Cardiac muscle cell (in vitro differentiated cells and primary cell): ENCODE measurements around the gene CSGALNACT2. TPM values are rescaled to one million over a fixed set of nuclear protein-coding genes. Genes with fewer than 3 reads are reported as not detected.
A peak's percentile ranks its signal among the peaks of the same experiment; 100 is the strongest.

Experiments
- DNase-seq, 2 donors: peaks; one replicate each; pipeline versions ENCODE4 v3.0.0 to v3.0.0-alpha.2; 2010 to 2017; ENCODE audit warnings: low read depth in 1 of 2, low spot score in 1 of 2
- H3K27ac ChIP-seq: fragments of 200-600 bp; sonication (generic); 2 replicates; pipeline ENCODE4 v1.5.1; 2016
- H3K27me3 ChIP-seq: fragments of 200-600 bp; sonication (generic); 2 replicates; pipeline ENCODE4 v1.6.0; 2016; ENCODE audit warnings: control low read depth
- H3K36me3 ChIP-seq: fragments of 200-600 bp; sonication (generic); 2 replicates; pipeline ENCODE4 v1.5.1; 2016; ENCODE audit warnings: control low read depth
- H3K4me1 ChIP-seq: fragments of 200-600 bp; sonication (generic); 2 replicates; pipeline ENCODE4 v1.8.1; 2017; ENCODE audit warnings: low read depth, mild to moderate bottlenecking, mixed run types
- H3K4me3 ChIP-seq: fragments of 200-600 bp; sonication (generic); 2 replicates; pipeline ENCODE4 v1.5.1; 2016; ENCODE audit warnings: mild to moderate bottlenecking
- H3K9me3 ChIP-seq: fragments of 200-600 bp; sonication (generic); 2 replicates; pipeline ENCODE4 v1.5.1; 2017; ENCODE audit warnings: low read depth, mild to moderate bottlenecking, control low read depth
- polyA plus RNA-seq: library from polyadenylated mRNA; unstranded; fragments of >200 nt; fragmentation: Nextera tagmentation; extraction: Ambion mirVana; gene quantifications from 2 replicates; pipeline ENCODE4 v1.2.1, GENCODE V29; 2016
- total RNA-seq: library from RNA; depleted of rRNA; stranded (reverse); fragments of >200 nt; gene quantifications from 2 replicates; pipeline ENCODE4 v1.2.3, GENCODE V29; 2016
- TF ChIP-seq, protein P1 (sequence below): IDR thresholded peaks from 2 replicates; pipeline ENCODE4 v1.5.1; 2012; ENCODE audit warnings: low read depth, mild to moderate bottlenecking, low read length

Gene CSGALNACT2
- total and polyA plus RNA-seq, 2 experiments from 2014 or later: 8.3 to 9.9 TPM

DNA sequence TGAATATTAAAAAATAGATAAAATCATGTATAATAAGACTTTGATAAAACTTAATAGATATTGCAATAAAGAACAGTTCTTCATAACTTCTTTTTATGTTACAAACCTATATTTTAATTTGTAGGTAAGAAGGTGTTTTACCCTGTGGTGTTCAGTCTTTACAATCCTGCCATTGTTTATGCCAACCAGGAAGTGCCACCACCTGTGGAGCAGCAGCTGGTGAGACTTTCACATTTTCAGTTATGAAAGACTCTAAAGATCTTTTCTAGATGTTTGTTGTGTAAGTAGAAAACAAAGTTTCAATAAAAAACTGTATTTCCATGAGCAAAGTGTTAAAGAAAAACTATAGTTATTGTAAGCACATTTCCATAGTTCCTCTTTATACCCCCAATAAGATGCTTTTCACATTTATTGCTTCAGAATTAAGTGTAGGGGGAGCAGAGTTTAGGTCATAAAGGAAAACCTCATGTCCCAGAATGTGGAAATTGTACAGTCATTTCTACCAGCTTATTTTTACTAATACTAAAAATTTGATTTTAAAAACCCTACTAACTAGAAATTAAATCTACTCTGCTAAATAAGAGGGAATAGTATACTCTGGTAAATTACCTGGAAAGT lies 28.7 kb downstream of the CSGALNACT2 start:
- H3K9me3 ChIP-seq: no peaks in the 10 kb centered on the region
- H3K4me3 ChIP-seq: no peak overlapping the region
- TF ChIP-seq, protein P1, sequence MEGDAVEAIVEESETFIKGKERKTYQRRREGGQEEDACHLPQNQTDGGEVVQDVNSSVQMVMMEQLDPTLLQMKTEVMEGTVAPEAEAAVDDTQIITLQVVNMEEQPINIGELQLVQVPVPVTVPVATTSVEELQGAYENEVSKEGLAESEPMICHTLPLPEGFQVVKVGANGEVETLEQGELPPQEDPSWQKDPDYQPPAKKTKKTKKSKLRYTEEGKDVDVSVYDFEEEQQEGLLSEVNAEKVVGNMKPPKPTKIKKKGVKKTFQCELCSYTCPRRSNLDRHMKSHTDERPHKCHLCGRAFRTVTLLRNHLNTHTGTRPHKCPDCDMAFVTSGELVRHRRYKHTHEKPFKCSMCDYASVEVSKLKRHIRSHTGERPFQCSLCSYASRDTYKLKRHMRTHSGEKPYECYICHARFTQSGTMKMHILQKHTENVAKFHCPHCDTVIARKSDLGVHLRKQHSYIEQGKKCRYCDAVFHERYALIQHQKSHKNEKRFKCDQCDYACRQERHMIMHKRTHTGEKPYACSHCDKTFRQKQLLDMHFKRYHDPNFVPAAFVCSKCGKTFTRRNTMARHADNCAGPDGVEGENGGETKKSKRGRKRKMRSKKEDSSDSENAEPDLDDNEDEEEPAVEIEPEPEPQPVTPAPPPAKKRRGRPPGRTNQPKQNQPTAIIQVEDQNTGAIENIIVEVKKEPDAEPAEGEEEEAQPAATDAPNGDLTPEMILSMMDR: no peak
- no peaks in the 10 kb centered on the region for H3K36me3 ChIP-seq
- H3K27ac ChIP-seq: no peak overlapping the region
- DNase-seq: no peak
- H3K4me1 ChIP-seq: peaks cover 14% of the 10 kb centered on the region
- H3K27me3 ChIP-seq: no peaks in the 10 kb centered on the region

DNA sequence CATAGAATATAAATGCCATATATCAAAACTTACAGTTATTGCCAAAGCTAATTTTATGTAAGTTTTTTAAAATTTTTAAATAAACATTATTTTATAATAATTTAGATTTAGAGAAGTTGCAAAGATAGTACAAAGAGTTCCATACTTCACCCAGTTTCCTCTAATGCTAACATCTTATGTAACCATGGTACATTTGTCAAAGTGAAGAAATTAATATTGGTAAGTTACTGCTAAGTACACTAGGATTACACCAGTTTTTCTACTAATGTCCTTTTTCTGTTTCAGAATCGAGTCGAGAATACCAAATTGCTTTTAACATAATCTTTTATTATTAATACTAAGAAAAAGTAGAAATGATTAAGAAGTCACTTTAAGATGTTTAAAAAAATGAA lies 29.2 kb downstream of the CSGALNACT2 start:
- TF ChIP-seq, protein P1: no peak
- peaks cover 14% of the 10 kb centered on the region for H3K4me1 ChIP-seq

DNA sequence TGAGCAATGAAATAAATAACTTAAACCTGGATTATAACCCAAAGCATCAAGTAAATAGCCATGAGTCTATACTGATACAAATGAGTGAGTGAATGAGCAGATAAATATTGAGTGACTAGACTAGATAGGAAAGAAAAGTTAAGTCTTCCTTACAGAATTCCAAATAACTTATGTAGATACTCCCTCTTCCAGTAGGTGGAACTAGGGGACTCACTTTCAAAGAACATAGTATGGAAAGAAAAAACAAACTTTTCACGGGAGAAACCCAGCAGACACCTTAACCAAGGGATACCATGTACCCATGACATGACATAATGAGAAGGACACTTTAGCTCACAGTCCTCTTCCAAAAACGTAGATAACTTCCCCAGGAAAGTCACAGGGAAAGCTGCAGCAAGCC lies 32.2 kb downstream of the CSGALNACT2 start:
- peak; percentile 11 to 27 for DNase-seq
- Histone ChIP-seq H3K27me3 (no peaks in the 10 kb centered on the region), H3K9me3 (no peaks in the 10 kb centered on the region), H3K27ac (no peak overlapping the region), H3K4me3 (no peak overlapping the region), H3K36me3 (no peaks in the 10 kb centered on the region), H3K4me1 (peaks cover 14% of the 10 kb centered on the region)
- TF ChIP-seq, protein P1: peak; percentile 34

More for the DNA sequence above, 29.2 kb downstream of the CSGALNACT2 start:
- Histone ChIP-seq H3K27ac (no peak overlapping the region), H3K36me3 (no peaks in the 10 kb centered on the region), H3K9me3 (no peaks in the 10 kb centered on the region), H3K4me3 (no peak overlapping the region), H3K27me3 (no peaks in the 10 kb centered on the region)
- DNase-seq: no peak

DNA sequence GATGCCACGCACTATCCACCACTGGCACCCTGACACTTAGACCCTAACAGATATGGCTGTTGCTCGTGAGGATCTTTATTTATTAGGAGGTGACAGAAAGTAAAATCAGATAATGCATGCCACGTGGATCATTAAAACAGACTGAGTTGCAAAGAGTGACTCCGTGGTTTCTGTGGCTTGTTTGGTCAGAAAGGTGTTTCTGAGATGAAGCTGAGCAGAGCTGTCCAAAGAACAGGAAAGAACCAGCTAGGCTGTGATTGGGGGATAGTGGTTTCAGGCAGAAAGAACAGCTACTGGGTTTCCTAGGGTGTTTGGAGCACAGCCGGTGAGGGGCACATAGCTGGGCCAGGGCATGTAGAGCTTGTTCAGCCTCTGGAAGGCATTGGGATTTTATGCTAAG lies 34.4 kb downstream of the CSGALNACT2 start:
- Histone ChIP-seq H3K4me3 (no peak overlapping the region), H3K9me3 (no peaks in the 10 kb centered on the region), H3K27ac (peak overlapping the region; percentile 64), H3K36me3 (peaks cover 13% of the 10 kb centered on the region), H3K4me1 (peaks cover 14% of the 10 kb centered on the region), H3K27me3 (no peaks in the 10 kb centered on the region)
- TF ChIP-seq, protein P1: no peak
- peak in 1 of 2 donors; percentile 6 for DNase-seq

DNA sequence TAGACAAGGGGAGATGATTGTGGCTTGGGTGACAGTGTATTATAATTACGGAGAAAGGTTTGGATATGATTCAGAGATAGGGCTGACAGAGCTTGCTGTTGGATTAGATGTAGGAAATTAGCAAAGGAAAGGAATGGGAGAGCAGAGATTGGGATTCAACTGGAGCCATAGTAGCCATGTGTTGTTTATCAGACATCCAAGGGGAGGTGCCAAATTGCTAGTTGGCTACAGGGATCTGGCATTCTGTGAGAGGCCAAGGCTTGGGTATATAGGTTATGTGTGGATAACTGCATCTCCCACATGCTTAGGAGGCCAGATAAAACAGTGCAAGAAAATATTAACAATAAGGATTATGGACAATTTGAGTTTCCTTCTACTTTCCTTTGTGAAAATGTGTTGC lies 34.9 kb downstream of the CSGALNACT2 start:
- DNase-seq: peak in 1 of 2 donors; percentile 8
- peaks cover 15% of the 10 kb centered on the region for H3K36me3 ChIP-seq
- H3K4me3 ChIP-seq: no peak overlapping the region
- peak overlapping the region; percentile 64 for H3K27ac ChIP-seq
- H3K4me1 ChIP-seq: peaks cover 14% of the 10 kb centered on the region
- H3K27me3 ChIP-seq: no peaks in the 10 kb centered on the region
- H3K9me3 ChIP-seq: no peaks in the 10 kb centered on the region
- TF ChIP-seq, protein P1: no peak
